ENCODE data around the gene TANGO6. TPM values are rescaled to one million over a fixed set of nuclear protein-coding genes. Genes with fewer than 3 reads are reported as not detected.

Gene TANGO6
- total RNA-seq, 1 donor from 2014 or later = 21.1 TPM

- H3K27ac Mint-ChIP-seq (ENCODE audit: unreplicated experiment) = no peak overlapping the region
- TF ChIP-seq, protein P1, sequence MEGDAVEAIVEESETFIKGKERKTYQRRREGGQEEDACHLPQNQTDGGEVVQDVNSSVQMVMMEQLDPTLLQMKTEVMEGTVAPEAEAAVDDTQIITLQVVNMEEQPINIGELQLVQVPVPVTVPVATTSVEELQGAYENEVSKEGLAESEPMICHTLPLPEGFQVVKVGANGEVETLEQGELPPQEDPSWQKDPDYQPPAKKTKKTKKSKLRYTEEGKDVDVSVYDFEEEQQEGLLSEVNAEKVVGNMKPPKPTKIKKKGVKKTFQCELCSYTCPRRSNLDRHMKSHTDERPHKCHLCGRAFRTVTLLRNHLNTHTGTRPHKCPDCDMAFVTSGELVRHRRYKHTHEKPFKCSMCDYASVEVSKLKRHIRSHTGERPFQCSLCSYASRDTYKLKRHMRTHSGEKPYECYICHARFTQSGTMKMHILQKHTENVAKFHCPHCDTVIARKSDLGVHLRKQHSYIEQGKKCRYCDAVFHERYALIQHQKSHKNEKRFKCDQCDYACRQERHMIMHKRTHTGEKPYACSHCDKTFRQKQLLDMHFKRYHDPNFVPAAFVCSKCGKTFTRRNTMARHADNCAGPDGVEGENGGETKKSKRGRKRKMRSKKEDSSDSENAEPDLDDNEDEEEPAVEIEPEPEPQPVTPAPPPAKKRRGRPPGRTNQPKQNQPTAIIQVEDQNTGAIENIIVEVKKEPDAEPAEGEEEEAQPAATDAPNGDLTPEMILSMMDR (conservative IDR thresholded peaks at IDR 0.05) = no peak
- no peak for DNase-seq (ENCODE audit: low read depth, low spot score)
- H3K27me3 Mint-ChIP-seq (ENCODE audit: low read depth) = no peaks in the 10 kb centered on the region
- H3K4me1 Mint-ChIP-seq = no peaks in the 10 kb centered on the region
- H3K4me3 Mint-ChIP-seq = no peak overlapping the region
- H3K36me3 Mint-ChIP-seq (ENCODE audit: low read depth) = peaks cover 5% of the 10 kb centered on the region
- H3K9me3 Mint-ChIP-seq = no peaks in the 10 kb centered on the region
Measured at GRCh38 chr16:69029121-69029520, 185.8 kb downstream of the TANGO6 start.

GRCh38 chr16:69031877-69032301, 188.6 kb downstream of the TANGO6 start:
- H3K4me1 Mint-ChIP-seq = no peaks in the 10 kb centered on the region
- no peaks in the 10 kb centered on the region for H3K27me3 Mint-ChIP-seq (ENCODE audit: low read depth)
- no peak overlapping the region for H3K4me3 Mint-ChIP-seq
- H3K36me3 Mint-ChIP-seq (ENCODE audit: low read depth) = peaks cover 2% of the 10 kb centered on the region
- no peak for DNase-seq (ENCODE audit: low read depth, low spot score)
- H3K27ac Mint-ChIP-seq (ENCODE audit: unreplicated experiment) = no peak overlapping the region
- no peaks in the 10 kb centered on the region for H3K9me3 Mint-ChIP-seq
- TF ChIP-seq, protein P1 (conservative IDR thresholded peaks at IDR 0.05) = no peak

DNA sequence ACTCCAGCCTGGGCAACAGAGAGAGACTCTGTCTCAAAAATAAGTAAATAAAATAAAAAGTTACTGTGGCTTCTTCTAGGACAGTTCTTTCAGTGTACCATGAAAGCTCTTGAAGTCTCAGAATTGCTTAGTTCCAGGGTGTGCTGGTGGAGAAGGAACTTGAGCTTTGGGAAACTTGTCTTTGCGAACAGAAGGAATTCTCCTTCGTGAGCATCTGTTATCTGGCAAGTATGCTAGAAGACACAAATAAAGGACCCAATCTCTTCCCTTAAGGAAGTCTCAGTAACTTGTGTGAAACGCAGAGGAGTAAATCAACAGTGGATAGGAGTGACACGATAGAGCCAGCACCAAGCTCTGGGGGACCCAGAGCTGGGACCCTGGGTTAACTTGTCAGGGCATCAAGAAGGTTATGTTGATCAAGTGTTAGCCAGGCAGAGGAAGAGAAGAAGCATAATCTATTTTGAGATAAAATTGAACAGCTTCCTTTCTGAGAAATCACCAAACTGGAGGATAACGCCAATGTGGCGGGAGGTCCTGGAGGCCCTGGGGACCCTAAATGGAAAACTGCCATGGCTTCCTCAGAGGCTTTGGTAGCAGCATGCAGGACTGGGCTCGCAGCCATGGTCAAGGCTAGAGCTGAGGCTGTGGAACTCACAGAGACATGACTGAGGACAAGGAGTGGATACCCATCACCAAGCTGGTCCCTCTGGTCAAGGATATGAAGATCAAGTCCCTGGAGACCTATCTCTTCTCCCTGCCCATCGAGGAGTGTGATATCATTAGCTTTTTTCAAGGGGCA, 190.0 kb downstream of the TANGO6 start:
- H3K4me1 Mint-ChIP-seq = no peaks in the 10 kb centered on the region

GRCh38 chr16:69035375-69035774, 192.0 kb downstream of the TANGO6 start:
- no peak for DNase-seq (ENCODE audit: low read depth, low spot score)
- H3K36me3 Mint-ChIP-seq (ENCODE audit: low read depth) = no peaks in the 10 kb centered on the region
- H3K9me3 Mint-ChIP-seq = no peaks in the 10 kb centered on the region
- no peaks in the 10 kb centered on the region for H3K27me3 Mint-ChIP-seq (ENCODE audit: low read depth)
- H3K27ac Mint-ChIP-seq (ENCODE audit: unreplicated experiment) = no peak overlapping the region
- peaks cover 6% of the 10 kb centered on the region for H3K4me1 Mint-ChIP-seq
- H3K4me3 Mint-ChIP-seq = no peak overlapping the region
- TF ChIP-seq, protein P1 (conservative IDR thresholded peaks at IDR 0.05) = no peak

More for the DNA sequence above, 190.0 kb downstream of the TANGO6 start:
- TF ChIP-seq, protein P1 (conservative IDR thresholded peaks at IDR 0.05) = no peak
- Mint-ChIP-seq H3K27ac (ENCODE audit: unreplicated experiment) (no peak overlapping the region), H3K27me3 (ENCODE audit: low read depth) (no peaks in the 10 kb centered on the region), H3K4me3 (no peak overlapping the region), H3K36me3 (ENCODE audit: low read depth) (peaks cover 2% of the 10 kb centered on the region), H3K9me3 (no peaks in the 10 kb centered on the region)
- no peak for DNase-seq (ENCODE audit: low read depth, low spot score)

- Mint-ChIP-seq H3K4me1 (peaks cover 8% of the 10 kb centered on the region), H3K4me3 (no peak overlapping the region), H3K9me3 (peaks cover under 1% of the 10 kb centered on the region), H3K36me3 (ENCODE audit: low read depth) (peaks cover 6% of the 10 kb centered on the region), H3K27me3 (ENCODE audit: low read depth) (no peaks in the 10 kb centered on the region), H3K27ac (ENCODE audit: unreplicated experiment) (no peak overlapping the region)
- TF ChIP-seq, protein P1 (conservative IDR thresholded peaks at IDR 0.05) = no peak
- DNase-seq (ENCODE audit: low read depth, low spot score) = no peak
Measured at GRCh38 chr16:69036399-69037091, 193.2 kb downstream of the TANGO6 start.

Data from neural crest cell (in vitro differentiated cells).